Stimulated activated CD8-positive, alpha-beta memory T cell treated with anti-CD3 and anti-CD28 coated beads, Interleukin-4, amount 100 ng/mL, for 48 hours (primary cell): ENCODE results near the gene FAM83E.

Experiments
- DNase-seq: peaks from one replicate; pipeline ENCODE4 v3.0.0-alpha.2; 2020

Gene FAM83E

DNA sequence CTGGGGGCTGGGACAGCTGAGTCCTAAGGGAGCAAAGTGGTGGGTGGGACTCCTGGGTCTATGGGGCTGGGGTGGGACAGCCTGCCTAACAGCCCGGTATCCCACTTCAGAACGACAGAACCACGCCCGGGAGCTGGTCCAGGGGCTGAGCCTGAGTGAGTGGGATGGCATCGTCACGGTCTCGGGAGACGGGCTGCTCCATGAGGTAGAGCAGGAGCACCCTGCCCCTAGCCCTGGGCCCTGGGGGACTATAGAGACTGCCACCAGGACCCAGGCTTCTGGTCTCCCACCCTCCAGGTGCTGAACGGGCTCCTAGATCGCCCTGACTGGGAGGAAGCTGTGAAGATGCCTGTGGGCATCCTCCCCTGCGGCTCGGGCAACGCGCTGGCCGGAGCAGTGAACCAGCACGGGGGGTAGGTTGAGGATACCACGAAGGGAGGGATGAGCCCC, 13.0 kb upstream of the FAM83E start:
- DNase-seq = no peak

GRCh38 chr19:48627201-48627864, 12.5 kb upstream of the FAM83E start:
- peak; percentile 51 for DNase-seq

GRCh38 chr19:48625891-48626327, 11.0 kb upstream of the FAM83E start:
- DNase-seq = no peak

DNA sequence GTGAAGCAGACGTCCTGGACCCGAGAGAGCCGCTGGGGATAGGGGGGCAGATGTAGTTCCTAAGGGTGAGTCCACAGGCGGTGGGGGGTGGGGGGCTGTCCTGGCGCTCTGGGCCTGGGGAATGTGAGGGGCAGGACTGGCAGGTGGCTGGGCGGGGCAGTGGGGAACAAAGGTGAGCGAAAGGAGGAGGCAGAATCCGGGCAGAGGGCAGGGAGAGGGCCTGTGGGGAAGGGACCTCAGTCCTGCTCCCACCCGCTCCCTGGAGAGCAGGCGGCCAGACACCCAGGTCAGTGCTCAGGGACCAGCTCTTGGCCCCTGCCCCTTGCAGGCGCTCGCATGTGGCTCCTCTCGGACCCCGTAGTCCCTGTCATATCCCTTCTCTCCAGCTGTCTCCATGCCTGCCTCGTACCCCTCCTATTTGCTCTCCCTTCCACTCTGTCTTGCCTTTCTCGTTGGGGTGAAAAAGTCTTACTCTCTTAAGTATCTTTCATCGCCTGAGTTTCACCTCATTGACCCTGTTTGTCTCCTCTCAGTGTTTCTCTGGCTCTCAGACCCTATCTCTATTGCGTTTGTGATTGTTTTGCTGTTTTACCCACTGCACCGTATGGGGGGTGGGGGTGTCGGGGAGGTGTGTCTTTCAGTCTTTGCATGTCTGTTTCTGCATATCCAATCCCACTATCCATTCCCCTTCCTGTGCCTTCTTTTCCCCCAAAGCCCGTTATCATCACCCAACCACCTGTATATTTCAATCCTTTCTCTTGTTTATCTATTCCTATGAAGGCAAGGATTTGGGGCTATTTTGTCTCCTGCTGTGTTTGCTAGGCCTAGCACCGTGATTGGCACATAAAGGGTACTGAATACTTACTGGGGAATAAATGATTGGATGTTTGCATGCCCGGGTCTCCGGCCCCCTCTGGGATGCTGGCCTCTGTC, 10.2 kb upstream of the FAM83E start:
- DNase-seq = no peak

- DNase-seq = peak; percentile 98
Observed at GRCh38 chr19:48624067-48624594, 9.3 kb upstream of the FAM83E start.

DNA sequence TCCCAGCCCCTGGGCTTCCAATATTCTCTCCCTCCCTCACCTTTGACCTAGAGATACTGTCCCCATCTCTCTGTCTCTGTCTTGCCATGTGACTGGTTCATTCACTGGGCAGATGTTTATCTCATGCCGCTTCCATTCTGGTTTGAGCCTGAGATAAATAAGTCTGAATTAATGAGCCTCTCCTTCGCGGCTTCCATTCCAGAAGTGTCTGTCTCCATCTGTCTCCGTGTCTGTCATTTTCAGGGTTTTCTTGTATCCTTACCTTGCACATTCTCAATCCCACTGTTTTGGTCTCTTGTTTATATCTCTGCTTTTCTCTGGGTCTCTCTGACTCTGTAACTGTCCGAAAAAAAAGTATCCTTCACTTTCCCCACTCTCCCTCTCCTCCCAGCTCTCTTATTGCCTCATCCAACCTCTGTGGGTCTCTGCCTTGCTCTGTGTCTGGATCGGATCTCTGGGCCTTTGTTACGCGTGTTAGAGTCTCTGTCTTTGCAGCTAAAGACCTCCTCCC, 8.7 kb upstream of the FAM83E start:
- DNase-seq = no peak

DNA sequence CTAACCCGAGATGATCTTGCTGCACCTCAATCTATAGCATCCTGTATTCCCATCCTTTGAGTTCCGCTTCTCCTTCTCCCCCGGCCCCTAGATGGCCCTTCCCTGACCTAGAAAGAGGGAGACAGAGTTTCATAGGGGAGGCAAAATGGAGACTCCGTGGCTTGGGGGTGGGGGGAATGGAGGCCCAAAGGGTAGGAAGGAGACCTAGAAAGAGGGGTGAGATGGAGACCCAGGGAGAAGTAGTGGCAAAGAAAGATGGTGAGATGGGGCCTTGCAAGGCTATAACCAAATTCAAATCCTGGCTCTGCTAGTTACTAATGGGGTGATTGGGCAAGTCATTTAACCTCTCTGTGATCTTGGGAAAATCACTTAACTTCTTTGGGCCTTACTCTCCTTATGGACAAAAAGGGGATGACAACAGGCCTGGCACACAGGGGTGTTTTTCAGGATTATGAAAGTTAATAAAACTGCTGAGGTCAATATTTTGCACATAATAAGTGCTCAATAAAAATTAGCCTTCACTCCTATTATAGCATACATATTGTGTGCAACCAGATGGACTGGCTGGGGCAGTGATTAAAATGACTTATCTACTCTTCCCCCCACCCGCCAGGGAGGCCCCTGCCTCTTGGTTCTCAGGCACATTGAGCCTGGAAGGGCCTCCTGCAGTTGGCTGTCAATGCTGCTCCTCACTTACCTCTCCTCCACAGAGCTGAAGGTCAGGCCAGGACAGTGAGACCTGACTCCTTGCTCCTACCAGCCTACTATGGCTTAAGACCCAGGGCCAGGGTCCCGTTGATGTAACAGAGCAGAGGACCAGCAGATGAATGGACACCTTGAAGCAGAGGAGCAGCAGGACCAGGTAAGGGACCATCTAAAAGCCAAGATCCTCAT, 5.1 kb upstream of the FAM83E start:
- DNase-seq = no peak

DNA sequence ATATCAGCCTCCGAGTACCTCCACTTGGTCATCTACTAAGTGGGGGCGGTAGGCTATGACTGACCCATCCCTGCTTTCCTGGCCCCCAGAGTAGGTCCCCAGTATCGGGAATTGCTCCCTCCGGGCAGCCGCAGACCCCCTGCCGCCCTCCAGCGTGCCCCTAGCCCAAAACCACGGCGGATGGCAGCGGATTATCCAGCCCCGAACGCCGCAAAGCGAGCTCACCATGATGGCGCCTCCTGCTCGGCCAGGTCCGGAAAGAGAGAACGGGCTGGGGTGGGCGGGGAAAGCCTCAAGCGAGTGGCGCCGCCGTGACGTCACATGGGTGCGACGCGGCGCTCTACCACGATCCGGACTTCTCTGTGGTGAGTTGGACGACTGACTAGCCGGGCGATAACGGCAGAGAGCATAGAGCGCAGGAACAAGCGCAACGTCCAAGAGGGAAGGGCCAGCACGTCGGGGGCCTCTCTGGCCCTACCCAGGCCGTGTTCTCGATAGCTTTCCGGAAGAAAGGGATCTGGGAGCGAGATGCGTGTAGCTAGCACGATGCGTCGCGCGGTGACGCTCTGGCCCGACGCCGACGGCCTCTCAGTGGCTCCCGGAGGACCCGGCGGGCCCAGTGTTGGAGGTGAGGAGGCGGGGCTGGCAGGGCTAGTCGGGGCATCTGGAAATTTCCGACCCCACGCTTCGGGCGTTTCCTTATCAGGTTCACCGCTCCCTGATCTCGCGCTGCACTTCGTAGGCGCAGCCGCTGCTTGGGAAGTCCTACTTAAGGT, 4.2 kb upstream of the FAM83E start, which contains the start of the genes RPL18 and SPHK2:
RPL18 (minus strand) TSS at position 263 of the 776 bp plus-strand sequence; CDS start at position 228, 35 bp downstream.
SPHK2 (plus strand) TSS at position 591 of the 776 bp plus-strand sequence. CDS start 1,009 bp downstream, outside the sequence.
- DNase-seq = peak; percentile 95

DNA sequence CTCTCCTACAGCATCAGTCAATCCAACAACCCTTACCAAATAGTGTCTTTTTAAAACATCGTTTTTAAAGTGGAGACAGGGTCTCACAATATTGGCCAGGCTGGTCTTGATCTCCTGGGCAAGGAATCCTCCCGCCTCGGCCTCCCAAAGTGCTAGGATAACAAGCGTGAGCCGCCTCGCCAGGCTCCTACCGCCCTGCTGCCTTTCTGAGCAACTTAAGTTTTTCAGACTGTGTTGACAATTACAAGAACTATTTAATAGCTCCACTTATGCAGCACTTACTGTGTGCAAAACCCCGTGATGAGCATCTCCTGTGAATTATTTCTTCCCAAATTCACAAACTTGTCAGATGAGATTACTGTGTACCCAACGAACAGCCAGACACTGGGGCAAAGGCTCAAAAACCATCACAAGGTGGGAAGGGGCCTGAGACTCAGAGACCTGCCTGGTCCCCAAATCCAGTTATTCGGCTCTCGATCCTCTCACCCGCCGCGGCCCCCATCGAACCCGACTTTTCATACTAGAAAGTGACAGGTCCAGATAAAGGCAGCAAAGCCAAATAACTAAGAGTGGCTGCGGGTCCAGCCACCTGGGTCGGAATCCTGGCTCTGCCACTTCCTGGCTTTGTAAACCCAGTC, 3.5 kb upstream of the FAM83E start:
- DNase-seq = no peak

- DNase-seq = no peak
Observed at GRCh38 chr19:48617146-48617937, 2.5 kb upstream of the FAM83E start.

DNA sequence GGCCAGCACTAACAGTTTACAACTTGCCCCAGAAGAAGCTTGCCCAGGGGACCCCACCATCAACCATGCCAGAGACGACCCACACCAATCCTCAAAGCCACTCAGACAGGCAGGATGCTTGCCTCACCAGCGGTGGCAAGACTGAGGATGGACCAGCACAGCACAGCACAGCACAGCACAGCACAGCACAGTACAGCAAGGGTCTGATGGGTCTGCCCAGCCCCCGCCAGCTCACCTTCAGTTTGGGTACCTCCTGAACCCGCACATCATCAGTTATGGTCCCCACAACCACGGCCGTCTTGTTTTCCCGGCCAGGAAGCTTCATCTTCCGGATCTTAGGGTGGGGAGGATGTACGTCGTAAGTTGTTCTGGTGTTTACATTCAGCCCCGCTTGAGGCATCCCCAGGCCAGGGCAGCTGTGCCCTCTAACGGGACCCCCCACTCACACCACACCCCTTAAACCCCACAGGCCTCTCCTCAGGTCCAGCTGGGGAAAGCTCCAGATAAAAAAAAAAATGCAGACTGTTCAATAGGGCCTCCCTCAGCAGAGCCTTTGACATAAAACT, 1.7 kb upstream of the FAM83E start:
- DNase-seq = no peak

- DNase-seq = no peak
Observed at GRCh38 chr19:48616041-48616436, 1.2 kb upstream of the FAM83E start.

GRCh38 chr19:48615231-48616040, 560 bp upstream of the FAM83E start:
- DNase-seq = no peak

DNA sequence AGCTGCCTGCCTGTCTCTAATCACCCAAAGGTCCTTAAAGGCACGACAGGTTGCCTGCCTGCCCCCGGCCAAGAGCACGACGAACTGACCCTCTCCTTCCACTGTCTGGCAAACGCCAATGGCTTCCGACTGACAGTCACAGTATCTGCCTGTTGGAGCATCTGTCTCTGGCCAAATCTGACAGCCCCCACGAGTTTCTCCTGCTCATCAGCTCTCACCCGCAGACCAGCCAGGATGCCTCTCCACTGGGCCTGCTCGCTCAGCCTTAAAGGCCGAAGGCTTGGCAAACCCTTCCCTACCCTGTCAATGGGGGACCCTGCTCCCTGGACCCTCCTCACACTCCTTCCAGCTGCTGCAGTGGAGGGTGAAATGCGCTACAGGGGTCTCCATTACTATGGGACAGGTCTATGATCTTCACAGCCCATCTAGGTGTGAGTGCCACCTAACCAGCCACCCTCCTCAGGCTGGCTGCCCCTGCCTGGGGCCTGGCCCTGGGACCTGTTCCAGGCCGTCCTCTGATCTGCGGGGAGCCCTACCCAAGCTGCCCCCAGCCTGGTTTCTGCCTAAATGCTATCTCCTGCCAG, 932 bp downstream of the FAM83E start:
- DNase-seq = peak; percentile 55

DNA sequence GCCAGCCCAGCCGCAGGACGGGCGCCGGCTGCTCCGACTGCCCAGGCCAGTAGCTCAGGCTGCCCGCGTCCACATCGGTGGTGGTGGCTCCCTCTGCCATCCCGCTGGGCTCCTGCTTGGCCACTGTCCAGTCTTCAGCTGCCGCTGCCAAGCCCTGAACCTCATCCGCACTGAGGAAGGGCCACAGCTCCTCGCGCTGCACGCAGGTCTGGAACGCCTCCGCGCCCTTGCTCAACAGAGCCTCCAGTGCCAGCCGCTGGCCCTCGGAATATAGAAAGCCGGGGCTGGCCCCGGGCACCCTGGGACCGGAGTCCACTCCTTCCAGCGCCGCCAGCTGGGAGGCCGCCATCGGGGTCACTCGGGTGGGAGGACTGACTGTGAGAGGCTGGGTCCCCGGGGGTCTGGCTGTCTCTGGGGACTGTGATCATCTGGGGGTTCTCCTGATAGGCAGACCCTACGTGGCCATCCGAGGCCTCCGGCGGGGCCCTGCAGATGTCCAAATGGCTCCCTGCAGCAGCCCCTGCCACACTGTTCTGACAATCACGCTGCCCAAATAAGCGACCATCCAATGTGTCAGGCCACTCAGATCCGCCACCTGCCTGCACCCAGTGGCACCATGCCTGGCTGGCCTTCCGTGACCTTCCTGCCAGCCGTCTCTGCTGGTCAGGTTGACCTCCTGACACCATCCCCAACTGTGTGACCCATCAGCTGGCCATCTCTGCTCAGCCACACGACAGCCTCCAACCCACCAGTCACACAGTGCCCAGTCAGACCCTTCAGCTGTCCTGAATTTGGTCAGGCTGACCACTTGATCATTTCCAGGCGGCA, 1.6 kb downstream of the FAM83E start:
- DNase-seq = no peak

GRCh38 chr19:48611872-48612271, 3.0 kb downstream of the FAM83E start:
- DNase-seq = no peak

DNA sequence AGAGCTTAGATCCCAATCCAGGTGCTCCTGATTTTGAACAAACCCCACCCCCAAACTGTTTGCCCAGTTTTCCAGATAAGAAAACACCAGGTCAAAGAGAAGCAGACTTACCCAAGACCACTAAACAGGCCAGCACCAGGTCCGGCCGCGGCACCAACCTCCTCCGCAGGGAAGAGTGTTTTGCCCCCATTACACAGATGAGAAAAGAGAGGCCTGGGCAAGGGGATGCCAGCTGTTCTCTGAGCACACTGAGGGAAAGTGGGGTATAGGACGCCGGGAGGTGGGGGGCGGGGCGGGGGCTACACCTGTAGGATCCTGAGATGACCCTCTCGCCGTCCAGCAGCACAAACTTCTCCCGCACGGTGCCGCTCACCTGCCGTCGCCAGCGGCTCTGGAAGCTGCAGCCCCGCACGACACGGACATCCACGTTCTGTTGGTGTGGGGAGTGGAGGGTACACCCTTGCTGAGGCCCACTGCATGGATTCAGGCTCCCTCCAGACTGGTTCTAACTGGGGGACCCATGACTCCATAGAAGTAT, 5.2 kb downstream of the FAM83E start:
- DNase-seq = no peak
